Measurements from ENCODE around the gene TMEM151B.

TMEM151B gene

GRCh38 chr6:44335631-44336030 is 65.4 kb downstream of the TMEM151B start:
- TF ChIP-seq EZH2phosphoT487 (IDR thresholded peaks at IDR 0.05; ENCODE audit: low read depth) (no peak), CTCF (IDR thresholded peaks at IDR 0.05; ENCODE audit: low read depth, low read length) (no peak)
- Histone ChIP-seq H3K4me3 (ENCODE audit: low read length) (no peak overlapping the region), H3K4me2 (ENCODE audit: low read length) (no peak overlapping the region), H3K9me3 (ENCODE audit: insufficient read depth, low read length) (no peaks in the 10 kb centered on the region), H3K36me3 (replicated peaks; ENCODE audit: low read depth, low read length) (no peaks in the 10 kb centered on the region), H2AFZ (ENCODE audit: low read depth, low read length) (no peak overlapping the region), H3K9ac (ENCODE audit: low read length) (no peak overlapping the region), H4K20me1 (ENCODE audit: insufficient read depth, low read length) (no peaks in the 10 kb centered on the region), H3K27ac (ENCODE audit: low read length) (no peak overlapping the region), H3K79me2 (ENCODE audit: low read length) (no peaks in the 10 kb centered on the region), H3K4me1 (ENCODE audit: low read length) (no peaks in the 10 kb centered on the region), H3K27me3 (ENCODE audit: low read depth, low read length) (no peaks in the 10 kb centered on the region)

GRCh38 chr6:44338228-44339122 is 68.2 kb downstream of the TMEM151B start:
- H3K4me1 ChIP-seq (ENCODE audit: low read length): peaks cover 3% of the 10 kb centered on the region; the same call in 1 of the 2 replicates
- H2AFZ ChIP-seq (ENCODE audit: low read depth, low read length): no peak overlapping the region
- H3K36me3 ChIP-seq (replicated peaks; ENCODE audit: low read depth, low read length): no peaks in the 10 kb centered on the region
- no peak overlapping the region for H3K9ac ChIP-seq (ENCODE audit: low read length)
- no peak overlapping the region for H3K4me2 ChIP-seq (ENCODE audit: low read length)
- H3K27me3 ChIP-seq (ENCODE audit: low read depth, low read length): peaks cover 8% of the 10 kb centered on the region
- H4K20me1 ChIP-seq (ENCODE audit: insufficient read depth, low read length): no peaks in the 10 kb centered on the region
- H3K9me3 ChIP-seq (ENCODE audit: insufficient read depth, low read length): no peaks in the 10 kb centered on the region
- TF ChIP-seq EZH2phosphoT487 (IDR thresholded peaks at IDR 0.05; ENCODE audit: low read depth) (no peak), CTCF (IDR thresholded peaks at IDR 0.05; ENCODE audit: low read depth, low read length) (peak; percentile 91)
- H3K4me3 ChIP-seq (ENCODE audit: low read length): no peak overlapping the region
- H3K27ac ChIP-seq (ENCODE audit: low read length): no peak overlapping the region
- no peaks in the 10 kb centered on the region for H3K79me2 ChIP-seq (ENCODE audit: low read length)

- H3K9me3 ChIP-seq (ENCODE audit: insufficient read depth, low read length): no peaks in the 10 kb centered on the region
- no peak for TF ChIP-seq CTCF (IDR thresholded peaks at IDR 0.05; ENCODE audit: low read depth, low read length)
- no peak overlapping the region for H3K4me2 ChIP-seq (ENCODE audit: low read length)
- H3K4me1 ChIP-seq (ENCODE audit: low read length): peaks cover 7% of the 10 kb centered on the region; the same call in 1 of the 2 replicates
- H4K20me1 ChIP-seq (ENCODE audit: insufficient read depth, low read length): no peaks in the 10 kb centered on the region
- no peak overlapping the region for H3K27ac ChIP-seq (ENCODE audit: low read length)
- no peaks in the 10 kb centered on the region for H3K79me2 ChIP-seq (ENCODE audit: low read length)
- H3K27me3 ChIP-seq (ENCODE audit: low read depth, low read length): peaks cover 16% of the 10 kb centered on the region
- H3K36me3 ChIP-seq (replicated peaks; ENCODE audit: low read depth, low read length): no peaks in the 10 kb centered on the region
- H2AFZ ChIP-seq (ENCODE audit: low read depth, low read length): no peak overlapping the region
- H3K9ac ChIP-seq (ENCODE audit: low read length): no peak overlapping the region
- no peak overlapping the region for H3K4me3 ChIP-seq (ENCODE audit: low read length)
Observed at GRCh38 chr6:44339301-44339700, 69.1 kb downstream of the TMEM151B start.

GRCh38 chr6:44339763-44340625 is 69.7 kb downstream of the TMEM151B start:
- H3K27me3 ChIP-seq (ENCODE audit: low read depth, low read length): peaks cover 23% of the 10 kb centered on the region
- H3K4me3 ChIP-seq (ENCODE audit: low read length): no peak overlapping the region
- H3K9me3 ChIP-seq (ENCODE audit: insufficient read depth, low read length): no peaks in the 10 kb centered on the region
- no peak overlapping the region for H3K27ac ChIP-seq (ENCODE audit: low read length)
- H4K20me1 ChIP-seq (ENCODE audit: insufficient read depth, low read length): no peaks in the 10 kb centered on the region
- H2AFZ ChIP-seq (ENCODE audit: low read depth, low read length): no peak overlapping the region
- no peak overlapping the region for H3K4me2 ChIP-seq (ENCODE audit: low read length)
- no peaks in the 10 kb centered on the region for H3K36me3 ChIP-seq (replicated peaks; ENCODE audit: low read depth, low read length)
- H3K79me2 ChIP-seq (ENCODE audit: low read length): no peaks in the 10 kb centered on the region
- no peak overlapping the region for H3K9ac ChIP-seq (ENCODE audit: low read length)
- H3K4me1 ChIP-seq (ENCODE audit: low read length): peaks cover 7% of the 10 kb centered on the region; the same call in 1 of the 2 replicates
- TF ChIP-seq CTCF (IDR thresholded peaks at IDR 0.05; ENCODE audit: low read depth, low read length): no peak
- TF ChIP-seq EZH2phosphoT487 (IDR thresholded peaks at IDR 0.05; ENCODE audit: low read depth): no peak

Data from OCI-LY3 (cell line).